NCI-H1436 treated with DMSO at 0.1 percent for 48 hours (cell line): ENCODE measurements around the gene WDR48.

Source experiments
- DNase-seq: peaks from one replicate; lab custom pipeline; 2025; lab: John Stamatoyannopoulos, UW

Gene WDR48

DNA sequence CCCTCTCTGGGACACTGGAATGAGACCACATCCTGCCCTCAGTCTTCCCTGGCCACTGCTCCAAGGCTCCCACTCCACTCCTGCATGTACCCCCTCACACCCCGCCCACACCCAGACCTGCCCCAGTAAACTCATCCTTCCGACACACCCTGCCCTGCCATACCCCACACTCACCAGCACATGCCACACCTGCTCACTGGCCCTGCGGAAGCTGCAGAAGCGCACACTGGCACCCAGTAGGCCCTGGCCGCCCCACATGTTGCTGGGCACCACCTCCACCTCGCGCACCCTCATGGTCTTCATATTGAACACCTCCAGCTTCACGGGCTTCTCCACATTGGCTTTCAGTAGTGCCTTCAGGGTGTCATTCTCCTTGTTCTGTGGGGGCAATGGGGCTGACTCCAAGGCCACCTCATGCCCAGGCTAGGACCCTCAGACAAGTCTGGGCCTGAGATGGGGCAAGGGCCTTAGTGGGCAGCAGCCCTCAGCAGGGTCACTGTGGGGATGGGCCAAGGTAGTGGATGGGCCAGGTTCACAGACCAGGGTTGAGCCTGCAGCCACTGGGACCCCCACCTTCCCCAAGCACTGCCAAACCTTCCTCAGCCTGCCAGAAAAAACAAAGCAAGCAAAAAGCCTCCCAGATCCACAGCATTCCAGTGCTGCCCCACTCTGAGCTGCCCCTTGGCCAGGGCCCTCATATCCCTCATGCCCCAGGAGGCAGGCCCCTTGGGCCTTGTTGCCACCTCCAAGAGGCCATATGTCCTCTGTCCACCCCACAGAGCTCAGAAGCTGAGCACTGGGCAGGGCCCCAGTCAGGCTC lies 50.9 kb downstream of the WDR48 start:
- no peak for DNase-seq

DNA sequence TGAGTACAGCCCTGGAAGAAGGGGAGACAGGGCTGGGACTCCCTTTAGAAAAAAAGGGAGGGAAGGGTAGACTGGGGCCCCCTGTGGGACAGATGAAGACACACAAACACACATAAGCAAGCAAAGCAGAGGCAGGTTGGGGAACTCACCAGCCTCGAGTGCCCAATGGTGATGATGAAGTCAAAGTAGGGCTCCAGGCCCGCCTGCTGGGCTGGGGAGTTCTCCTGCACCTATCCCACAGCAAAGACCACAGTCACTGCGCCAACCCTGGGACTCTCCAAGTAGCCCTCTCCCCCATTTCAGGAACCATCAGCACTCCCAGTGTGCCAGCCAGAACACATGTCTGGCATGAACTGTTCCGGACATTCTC lies 51.5 kb downstream of the WDR48 start:
- no peak for DNase-seq

DNA sequence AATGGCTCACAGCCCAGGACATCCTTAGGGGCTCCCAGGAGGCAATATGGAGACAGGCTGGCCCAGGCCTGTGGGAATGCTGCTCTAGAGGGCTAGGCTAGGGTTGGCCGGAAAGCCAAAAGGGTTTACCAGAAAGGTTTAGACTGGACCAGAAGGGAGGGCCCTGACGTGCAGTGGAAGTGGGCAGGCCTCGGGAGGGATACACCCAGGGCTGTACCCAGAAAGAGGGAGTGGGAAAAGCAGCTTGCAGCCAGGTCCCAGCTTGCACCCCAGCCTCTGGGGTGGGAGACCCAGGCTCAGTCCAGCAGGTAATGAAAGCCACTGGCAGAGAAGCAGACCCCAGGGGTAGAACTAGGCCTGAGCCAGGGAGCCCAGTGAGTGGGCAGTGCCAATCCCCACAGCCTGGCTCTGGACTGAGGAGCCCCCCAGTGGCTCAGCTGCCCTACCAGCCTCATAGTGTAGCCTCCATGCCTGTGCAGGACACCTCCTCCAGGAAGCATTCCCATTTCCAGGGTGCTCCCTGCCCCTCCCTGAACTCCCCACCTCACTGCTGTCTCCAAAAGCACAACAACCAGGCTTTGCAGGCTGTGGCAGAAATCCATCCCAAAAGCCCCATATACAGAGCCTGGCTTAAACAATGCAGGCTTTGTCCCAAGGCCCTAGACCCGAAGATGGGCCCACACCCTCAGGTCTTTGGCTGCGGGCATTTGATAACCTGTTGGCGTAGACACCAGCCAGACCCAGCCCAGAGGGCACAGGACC lies 52.2 kb downstream of the WDR48 start:
- no peak for DNase-seq

DNA sequence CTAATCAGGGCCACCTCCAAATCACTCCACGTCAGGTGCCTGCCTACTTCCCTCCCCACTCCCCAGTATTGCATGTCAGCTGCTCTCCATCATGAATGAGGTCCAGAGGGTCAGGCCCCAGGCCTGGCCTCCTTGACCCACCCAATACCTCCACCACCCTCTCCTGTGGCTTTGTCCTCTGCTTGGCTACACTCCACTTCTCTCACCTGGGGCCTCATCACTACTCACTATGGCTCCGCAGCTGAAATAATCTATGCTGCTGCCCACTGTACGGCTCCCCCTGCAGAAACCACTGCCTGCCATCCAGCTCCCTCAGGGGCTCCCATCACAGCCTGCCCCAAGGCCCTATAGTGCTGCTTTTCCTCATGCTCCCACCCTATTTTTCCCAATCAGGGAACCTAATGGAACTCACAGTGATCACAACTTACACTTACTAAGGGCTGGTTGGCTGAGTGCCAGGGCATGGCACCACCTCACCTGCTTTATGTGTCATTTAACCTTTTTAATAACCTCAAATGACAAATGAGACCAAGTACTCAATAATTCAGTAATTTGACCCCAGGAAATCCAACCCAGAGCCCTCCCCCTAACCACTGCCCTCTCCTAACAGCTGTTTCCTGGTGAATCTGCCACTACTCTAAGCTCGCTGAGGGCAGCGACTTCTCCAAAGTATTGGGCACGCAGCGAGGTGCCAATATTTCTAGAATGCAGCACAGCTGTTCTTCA lies 53.3 kb downstream of the WDR48 start:
- no peak for DNase-seq

DNA sequence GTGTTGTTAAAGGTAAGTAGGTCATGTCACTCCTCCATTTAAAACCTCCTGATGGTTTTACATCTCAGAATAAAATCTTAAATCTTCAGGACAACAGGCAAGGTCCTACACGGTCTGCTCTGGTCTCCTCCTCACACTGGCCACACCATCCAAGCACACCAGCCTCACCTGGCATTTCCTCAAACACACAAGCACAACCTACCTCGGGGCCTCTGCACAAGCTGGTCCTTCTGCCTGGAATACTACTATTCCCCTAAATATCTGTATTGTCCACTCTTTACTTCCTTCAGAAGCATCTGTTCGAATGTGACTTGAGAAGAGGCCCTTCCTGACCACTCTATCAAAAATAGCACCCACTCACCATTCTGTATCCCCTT lies 53.9 kb downstream of the WDR48 start:
- no peak for DNase-seq

DNA sequence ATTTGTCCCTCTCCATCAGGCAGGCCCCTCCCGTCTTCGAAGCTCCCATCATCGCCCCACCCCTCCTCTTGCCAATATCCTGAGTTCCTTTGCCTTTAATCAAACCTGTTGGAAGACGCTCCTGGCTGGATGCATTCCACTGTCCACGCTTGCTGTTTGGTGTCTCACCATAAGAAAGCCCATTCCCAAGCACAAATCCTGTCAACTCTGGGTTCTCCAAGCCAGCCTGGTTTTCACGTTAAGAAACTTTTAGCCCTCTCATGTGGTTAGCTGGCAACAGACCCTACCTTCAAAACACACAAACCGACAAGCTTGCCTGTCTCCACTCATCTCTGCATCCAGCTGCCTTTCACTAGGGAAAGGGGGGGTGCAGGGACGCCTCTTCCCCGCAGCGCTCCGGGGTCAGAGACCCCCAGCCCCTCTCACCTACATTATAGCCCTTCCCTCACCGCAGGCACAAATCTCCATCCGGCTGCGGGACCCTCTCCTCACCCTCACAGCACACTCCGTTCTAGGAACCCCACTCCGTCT lies 54.5 kb downstream of the WDR48 start:
- DNase-seq, result no peak

DNA sequence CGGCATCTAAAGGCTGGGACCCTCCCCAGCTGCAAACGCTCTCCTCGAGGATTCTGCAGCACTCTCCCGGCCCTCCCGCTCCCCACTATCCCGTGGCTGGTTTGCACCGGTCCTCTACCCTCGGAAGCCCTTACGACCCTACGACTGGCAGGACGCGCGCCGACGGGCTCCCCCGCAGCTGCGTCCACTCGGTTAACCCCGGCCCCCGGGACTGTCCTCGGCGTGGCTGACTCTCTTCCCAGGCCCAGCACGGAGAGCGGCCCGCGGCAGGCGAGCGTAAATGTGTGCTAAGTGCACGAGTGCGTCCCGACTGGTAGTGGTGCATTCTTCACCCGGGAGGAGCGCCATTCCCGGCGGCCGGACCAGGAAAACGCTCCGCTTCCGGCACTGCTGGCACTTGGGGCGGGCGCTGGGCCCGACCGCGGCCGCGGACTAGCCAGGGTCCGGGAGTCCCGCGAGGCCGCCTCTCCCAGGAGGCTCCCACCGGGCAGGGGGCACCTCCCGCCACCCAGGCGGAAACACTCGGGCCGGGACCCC lies 55.1 kb downstream of the WDR48 start:
- DNase-seq, result no peak

DNA sequence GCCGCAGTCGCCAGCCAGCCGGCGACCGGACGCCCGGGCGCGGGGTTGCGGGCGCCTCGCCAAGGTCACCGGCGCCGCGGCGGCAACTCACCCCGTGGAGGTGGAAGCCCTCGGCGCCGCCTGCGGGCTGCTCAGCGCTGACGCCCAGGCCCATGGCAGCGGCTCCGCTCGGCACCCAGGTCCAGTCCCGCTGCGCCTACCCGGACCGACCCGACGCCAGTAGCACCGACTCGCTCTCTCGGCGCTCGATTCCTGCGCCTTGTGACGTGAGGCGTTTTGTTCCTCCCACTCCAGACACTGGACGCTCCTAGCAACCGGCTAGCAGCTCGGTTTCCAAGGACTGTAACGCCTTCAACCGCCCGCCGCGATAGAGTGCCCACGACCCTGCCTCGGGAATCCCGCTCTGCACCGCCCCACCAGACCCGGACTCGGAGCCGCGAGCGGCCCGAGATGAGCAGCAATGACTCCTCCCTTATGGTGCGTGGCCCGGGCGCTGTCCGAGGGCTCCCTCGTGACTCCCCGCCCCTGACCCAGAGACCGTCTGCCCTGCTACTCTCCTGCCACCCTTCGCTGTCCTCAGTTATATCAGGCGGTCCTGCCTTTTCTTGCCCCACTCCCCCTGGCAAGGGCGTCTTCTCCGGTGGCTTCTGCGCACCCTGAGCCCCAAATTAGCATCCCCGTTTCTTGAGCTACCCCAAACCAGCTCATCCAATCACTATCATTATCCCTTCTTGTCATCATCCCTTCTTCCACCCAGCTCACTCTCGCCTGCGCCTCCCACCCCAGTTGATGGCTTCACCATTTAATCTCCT lies 55.8 kb downstream of the WDR48 start, which contains the start of the genes GORASP1 and TTC21A:
Gene GORASP1 (minus strand): TSS at position 240 of the 812 bp plus-strand sequence. CDS start 86 bp downstream, at position 154.
Gene TTC21A (plus strand): TSS at position 293 of the 812 bp plus-strand sequence. CDS start 158 bp downstream, at position 451.
- peak; percentile 6 for DNase-seq

DNA sequence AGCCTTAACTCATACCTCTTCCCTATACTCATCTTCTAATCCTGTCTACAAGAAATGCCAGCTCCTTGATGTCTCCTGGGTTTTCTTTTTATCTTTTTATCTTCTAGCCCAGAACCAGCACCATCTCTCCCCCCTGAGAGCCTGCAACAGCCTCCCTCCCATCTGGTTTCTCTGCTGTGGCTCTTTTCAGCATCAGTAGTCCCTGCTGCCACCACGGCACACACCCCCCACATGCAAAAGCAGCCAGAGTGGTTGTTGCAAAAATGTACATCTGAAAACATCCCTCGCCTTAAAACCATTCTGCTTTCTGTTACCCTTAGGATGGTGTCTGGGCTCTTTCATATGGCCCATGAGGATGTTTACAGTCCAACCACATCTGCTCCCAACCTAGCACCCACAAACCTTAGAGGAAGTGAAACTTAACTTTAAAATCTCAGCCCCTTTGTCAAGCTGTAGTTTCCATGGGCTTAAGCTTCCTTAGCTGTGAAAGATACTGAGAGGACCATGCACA lies 56.4 kb downstream of the WDR48 start:
- no peak for DNase-seq

DNA sequence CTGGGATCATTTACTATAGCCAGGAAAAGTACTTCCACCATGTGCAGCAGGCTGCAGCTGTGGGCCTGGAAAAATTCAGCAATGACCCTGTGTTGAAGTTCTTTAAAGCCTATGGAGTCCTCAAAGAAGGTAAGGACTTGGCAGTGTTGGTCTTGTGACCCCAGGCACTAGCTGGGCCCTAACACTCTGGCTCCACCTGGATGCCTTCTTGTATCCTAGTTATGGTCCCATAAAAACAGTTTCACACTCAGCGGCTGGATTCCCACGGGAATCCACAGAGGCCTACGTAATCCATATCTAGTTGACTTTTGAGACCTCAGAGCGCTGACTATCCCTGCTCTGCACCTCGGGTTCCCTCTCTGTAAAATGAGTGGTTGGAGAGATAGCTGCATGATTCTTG lies 57.3 kb downstream of the WDR48 start:
- no peak for DNase-seq

DNA sequence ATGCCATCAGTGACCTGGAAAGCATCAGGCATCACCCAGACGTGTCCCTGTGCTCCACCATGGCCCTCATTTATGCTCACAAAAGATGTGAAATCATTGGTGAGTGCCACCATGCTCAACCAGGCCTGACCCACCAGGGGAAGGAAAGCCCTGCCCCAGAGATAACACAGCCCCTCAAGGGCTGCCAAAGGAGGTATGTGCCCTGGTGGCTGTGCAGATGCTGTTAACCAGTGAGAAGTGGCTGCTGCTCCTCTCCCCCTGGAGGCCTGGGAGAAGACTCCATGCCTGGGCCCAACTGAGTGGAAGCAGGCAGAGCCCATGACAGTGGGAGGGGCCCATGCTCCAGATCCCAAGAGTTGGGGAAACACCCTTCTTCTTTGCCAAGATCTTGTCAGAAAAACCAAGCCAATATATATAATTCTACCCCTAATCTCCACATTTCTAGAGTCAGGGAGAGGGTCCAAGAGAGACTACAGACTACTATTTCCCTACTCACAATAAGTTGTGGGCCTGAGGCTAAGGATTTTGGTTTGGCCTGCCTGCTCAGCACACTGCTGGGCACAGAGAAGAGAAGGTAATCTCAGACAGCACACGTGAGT lies 58.3 kb downstream of the WDR48 start:
- DNase-seq, result no peak

DNA sequence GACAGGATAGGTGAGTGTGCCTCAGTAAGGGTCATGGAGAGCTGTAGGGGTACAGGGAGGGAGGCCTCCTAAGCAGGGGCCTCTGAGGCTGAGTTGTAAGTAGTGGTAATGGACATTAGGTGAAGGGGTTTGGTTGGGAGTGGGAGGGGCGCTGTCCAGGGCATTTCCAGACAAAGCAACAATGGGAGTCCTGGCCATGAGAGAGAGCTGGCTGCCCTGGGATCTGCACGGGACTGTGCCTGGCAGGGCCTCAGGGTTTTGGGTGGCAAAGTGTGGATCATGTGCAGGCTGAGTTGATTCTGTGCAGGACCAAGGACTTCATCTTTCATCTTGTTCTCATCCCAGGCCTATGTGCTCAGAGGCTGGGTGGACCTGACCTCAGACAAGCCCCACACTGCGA lies 60.3 kb downstream of the WDR48 start:
- DNase-seq, result no peak

DNA sequence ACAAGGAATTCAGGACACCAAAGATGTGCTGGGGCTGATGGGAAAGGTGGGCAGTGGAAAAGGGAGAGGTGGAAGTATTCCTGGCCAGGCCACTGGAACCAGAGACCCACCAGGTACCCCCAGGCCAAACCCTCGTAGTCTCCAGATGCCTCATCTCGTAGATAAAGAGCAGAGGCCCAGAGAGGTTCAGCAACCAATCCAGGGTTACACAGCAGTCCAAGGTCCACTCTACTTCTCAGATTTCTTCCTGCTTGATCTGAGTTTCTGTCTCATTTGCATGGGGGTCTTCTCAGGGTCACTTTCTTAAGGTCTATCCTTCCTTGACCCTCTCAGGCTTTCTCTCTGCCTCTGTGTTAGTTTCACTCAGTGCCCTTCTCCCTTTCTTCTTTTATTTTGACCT lies 60.7 kb downstream of the WDR48 start:
- DNase-seq, result no peak

DNA sequence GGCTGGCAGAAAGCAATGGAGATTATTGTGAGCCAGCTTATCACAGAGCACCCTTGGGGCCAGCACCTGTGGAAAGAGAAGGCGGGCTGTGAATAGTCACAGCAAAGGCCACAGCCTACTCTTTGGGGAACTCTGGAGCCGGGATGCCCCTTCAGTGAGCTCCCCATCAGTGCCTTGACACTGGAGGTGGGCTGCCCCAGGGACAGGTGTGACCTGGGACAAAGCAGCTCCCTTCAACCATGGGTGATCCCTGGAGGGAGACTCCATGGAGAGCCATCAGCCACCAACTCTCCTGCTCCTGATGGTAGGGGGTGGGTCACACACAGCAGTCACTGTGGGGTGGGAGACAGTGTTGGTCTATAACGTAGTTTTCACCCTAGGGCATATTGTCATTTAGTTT lies 61.5 kb downstream of the WDR48 start:
- no peak for DNase-seq

DNA sequence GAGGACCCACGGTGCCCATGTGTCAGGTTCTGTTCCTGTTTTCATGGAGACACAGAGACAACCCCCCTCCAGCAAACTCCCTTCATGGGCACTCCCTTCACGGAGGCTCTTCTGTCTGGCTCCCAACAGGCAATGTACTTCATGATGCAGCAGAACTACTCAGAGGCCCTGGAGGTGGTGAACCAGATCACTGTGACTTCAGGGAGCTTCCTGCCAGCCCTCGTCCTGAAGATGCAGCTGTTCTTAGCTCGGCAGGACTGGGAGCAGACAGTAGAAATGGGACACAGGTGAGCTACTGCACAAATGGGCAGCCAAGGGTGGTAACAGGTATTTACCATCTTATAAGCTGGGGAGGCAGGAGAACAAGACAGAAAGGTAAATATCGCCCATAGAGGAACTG lies 62.6 kb downstream of the WDR48 start:
- DNase-seq, result no peak

DNA sequence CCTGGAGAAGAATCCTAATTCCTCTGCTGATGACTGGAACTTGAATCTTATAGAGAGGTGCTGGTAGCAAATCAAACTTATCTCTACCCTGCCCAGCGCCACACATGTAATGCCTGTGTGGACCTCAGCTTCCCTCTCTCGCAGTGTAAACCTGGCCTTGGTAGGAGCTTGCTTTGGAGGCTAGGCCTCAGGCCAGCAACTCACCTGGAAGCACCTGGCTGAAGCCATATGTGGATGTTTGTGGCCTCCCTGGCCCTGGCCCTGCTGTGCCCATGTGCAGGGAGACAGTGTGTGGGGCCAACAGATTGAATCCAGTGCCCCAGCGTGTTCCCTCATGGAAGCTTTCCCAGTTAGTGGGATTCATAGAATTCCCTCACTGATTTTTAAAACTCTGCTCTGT lies 64.1 kb downstream of the WDR48 start:
- DNase-seq, result no peak

DNA sequence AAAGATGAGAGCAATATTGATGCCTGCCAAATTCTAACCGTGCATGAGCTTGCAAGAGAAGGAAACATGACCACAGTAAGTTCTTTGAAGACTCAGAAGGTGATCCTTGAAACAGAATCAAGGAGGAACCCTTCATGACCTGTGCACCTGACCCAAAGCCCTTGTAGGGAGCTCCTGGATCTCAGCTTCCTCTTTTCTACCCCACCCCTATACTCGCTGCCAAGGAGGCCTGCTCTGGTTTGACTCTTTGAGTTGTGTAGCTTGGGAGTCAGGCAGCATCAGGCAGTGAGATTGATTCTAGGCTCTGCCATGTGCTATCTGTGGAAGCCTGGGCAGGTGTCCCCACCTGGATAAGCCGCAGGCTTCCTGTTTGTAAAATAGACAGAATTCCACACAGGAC lies 66.3 kb downstream of the WDR48 start:
- no peak for DNase-seq

DNA sequence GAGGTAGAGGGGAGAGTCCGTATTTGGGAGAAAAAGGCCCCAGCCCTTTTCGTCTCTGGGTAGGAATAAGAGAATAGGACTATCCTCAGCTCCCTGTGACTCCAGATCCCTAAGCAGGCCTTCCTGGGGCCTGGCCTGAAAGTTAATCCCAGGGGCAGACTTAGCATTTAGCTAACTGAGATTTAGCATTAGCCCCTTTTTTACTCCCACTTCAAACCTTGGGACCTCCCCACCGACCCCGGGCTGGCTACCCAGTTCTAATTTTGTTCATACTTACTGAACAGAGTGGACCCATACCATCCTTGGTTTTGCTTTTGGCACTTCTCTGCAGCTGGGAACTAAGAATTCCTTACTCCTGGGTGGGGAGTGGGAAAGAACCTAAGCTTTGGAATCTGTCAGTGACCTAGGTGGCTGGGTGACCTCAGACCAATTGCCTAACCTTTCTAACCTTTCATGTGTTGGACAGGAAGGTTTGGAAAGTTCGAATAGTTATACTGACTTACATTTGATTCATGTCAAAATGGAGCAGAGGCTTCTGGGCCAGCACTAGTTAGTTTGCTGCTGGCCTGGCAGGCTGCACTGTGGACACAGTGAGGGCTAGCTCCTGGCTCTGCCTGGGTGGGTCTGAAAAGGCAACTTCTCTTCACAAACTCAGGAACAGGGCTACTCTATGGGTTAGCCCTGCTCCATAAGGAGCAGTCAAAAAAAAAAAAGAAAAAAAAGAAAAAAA lies 67.3 kb downstream of the WDR48 start:
- no peak for DNase-seq

DNA sequence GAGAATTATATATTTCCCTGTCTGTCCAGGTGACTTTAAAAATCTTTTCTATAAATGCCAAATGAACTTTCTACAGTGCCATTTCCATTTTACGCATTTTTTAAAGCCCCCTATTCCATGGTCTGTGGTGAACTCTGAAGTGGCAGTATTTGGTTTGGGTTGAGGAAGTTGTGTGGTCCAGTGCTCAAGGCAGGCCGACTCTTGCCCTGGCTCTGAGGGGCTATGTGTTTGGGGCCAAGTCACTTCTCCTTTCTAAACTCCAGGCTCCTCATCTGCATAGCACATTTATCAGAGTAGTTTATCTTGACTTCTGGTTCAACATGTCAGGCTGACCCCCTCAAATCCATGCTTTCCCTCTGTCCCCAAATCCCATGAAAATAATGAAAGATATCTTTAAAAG lies 69.8 kb downstream of the WDR48 start:
- DNase-seq, result no peak

DNA sequence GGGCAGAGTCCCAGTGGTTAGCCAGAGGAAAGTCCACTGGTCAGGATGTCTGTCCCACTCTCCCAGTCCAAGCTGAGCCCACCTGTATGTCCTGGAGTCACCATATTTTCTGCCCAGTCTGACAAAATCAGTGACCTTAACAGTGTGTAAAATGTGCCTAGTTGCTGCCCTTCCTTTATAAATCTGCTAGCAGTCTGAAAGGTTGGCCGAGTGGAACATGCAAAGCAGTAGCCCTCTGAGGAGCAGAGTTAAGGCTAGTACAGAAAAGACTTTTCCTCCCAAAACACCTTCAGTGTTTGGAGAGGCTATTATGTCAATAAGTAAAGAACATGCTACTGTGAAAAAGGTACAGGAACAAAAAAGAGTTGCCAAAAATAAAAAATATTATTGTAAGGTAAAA lies 71.0 kb downstream of the WDR48 start:
- no peak for DNase-seq
